Panc1 (cell line): ENCODE measurements around the gene CCT5. TPM values are rescaled to one million over a fixed set of nuclear protein-coding genes. Genes with fewer than 3 reads are reported as not detected.

Experiments
- ATAC-seq: fragments of 200-7000 bp; cut with Tn5 transposase; 2 replicates; pipeline ENCODE4 v1.9.1; 2020; ENCODE audit warnings: mild to moderate bottlenecking, moderate library complexity
- BruUV-seq: library from RNA; stranded (reverse); fragments of 400-500 nt; replicated peaks from 2 replicates; lab custom pipeline; 2021; lab: Mats Ljungman, UMichigan
- CTCF ChIA-PET: fragments of 300-600 bp; sonication (Branson Sonifier 250); formaldehyde crosslinking; loops from one replicate; lab custom pipeline; 2022; ENCODE audit warnings: antibody characterized with exemption; lab: Charles Lee
- POLR2A ChIA-PET: fragments of 300-600 bp; sonication (Branson Sonifier 250); formaldehyde crosslinking; loops from one replicate; lab custom pipeline; 2022; ENCODE audit warnings: antibody characterized with exemption; lab: Charles Lee
- DNase-seq: peaks from one replicate; pipeline ENCODE4 v3.0.0-alpha.2; 2010; ENCODE audit warnings: low read depth, low spot score
- H3K27ac ChIP-seq: 2 replicates; pipeline ENCODE4 v1.5.1; 2011; ENCODE audit warnings: mild to moderate bottlenecking, low read length, inconsistent platforms
- H3K27me3 ChIP-seq: fragments of 200-500 bp; sonication (Bioruptor generic); 2 replicates; pipeline ENCODE4 v1.6.0; 2014; ENCODE audit warnings: low read length, inconsistent platforms; ENCODE audit not compliant: control insufficient read depth, insufficient read depth
- H3K36me3 ChIP-seq: fragments of 200-500 bp; sonication (Bioruptor generic); 2 replicates; pipeline ENCODE4 v1.5.1; 2014; ENCODE audit warnings: inconsistent platforms, mild to moderate bottlenecking, low read length, moderate library complexity; ENCODE audit not compliant: control insufficient read depth, insufficient read depth
- H3K4me1 ChIP-seq: 2 replicates; pipeline ENCODE4 v1.5.1; 2011; ENCODE audit warnings: inconsistent platforms, mild to moderate bottlenecking, low read length, moderate library complexity; ENCODE audit not compliant: control insufficient read depth, insufficient read depth
- H3K4me3 ChIP-seq, 2 experiments: 2 replicates each; pipeline ENCODE4 v1.5.1; 2011 to 2012; ENCODE audit warnings: low read depth in 2 of 2, low read length in 2 of 2, mild to moderate bottlenecking in 2 of 2, inconsistent platforms in 1 of 2, moderate library complexity in 1 of 2
- H3K9me3 ChIP-seq: fragments of 200-500 bp; sonication (Bioruptor generic); 2 replicates; pipeline ENCODE4 v1.5.1; 2014; ENCODE audit warnings: low read depth, mild to moderate bottlenecking, inconsistent platforms, low read length, moderate library complexity; ENCODE audit not compliant: control insufficient read depth, insufficient read depth
- POLR2AphosphoS5 ChIP-seq: IDR thresholded peaks from 2 replicates; pipeline ENCODE4 v1.6.1; 2012; ENCODE audit warnings: mild to moderate bottlenecking, low read depth, low read length, moderate library complexity
- SIN3A ChIP-seq: IDR thresholded peaks from 2 replicates; pipeline ENCODE4 v1.6.1; 2012; ENCODE audit warnings: low read depth, mild to moderate bottlenecking, low read length, moderate library complexity, borderline replicate concordance; ENCODE audit not compliant: insufficient read depth
- TCF7L2 ChIP-seq: IDR thresholded peaks from 2 replicates; pipeline ENCODE4 v1.6.1; 2011; ENCODE audit warnings: mild to moderate bottlenecking, low read depth, low read length, inconsistent platforms
- in situ Hi-C: cut with HindIII; loops from 2 replicates; pipeline ENCODE4 v1.10.0; 2016; ENCODE audit warnings: low sequenced_read_pairs, low pct_unique_long_range_greater_than_20kb
- intact Hi-C: fragments of 100-400 bp; cut with micrococcal nuclease; formaldehyde crosslinking; loops from one replicate; pipeline ENCODE4 v1.10.0; 2022; ENCODE audit not compliant: unreplicated experiment
- total RNA-seq: library from RNA; stranded (reverse); gene quantifications from one replicate; pipeline ENCODE4 v1.2.1, GENCODE V29; 2021; ENCODE audit not compliant: unreplicated experiment
- TF ChIP-seq, protein P1 (sequence below), 2 experiments: IDR thresholded peaks; 2 replicates each; pipeline ENCODE4 v1.6.1; 2011 to 2012; ENCODE audit warnings: low read depth in 2 of 2, control low read depth in 1 of 2, low read length in 1 of 2, mild to moderate bottlenecking in 1 of 2, moderate library complexity in 1 of 2; ENCODE audit not compliant: insufficient read depth in 1 of 2
- TF ChIP-seq, protein P2 (sequence below): fragments of 450-650 bp; IDR thresholded peaks from 2 replicates; pipeline ENCODE4 v1.5.1; 2017; ENCODE audit warnings: mild to moderate bottlenecking

CCT5 gene
- total RNA-seq, 1 experiment from 2014 or later, result 476 TPM

- intact Hi-C loops, result no loop called here
- H3K4me3 ChIP-seq, result no peak overlapping the region
- ChIA-PET POLR2A (no interaction called here), CTCF (no interaction called here)
- H3K27me3 ChIP-seq, result no peaks in the 10 kb centered on the region
- no peak overlapping the region for H3K27ac ChIP-seq
- in situ Hi-C loops, result no loop called here
- no peaks in the 10 kb centered on the region for H3K9me3 ChIP-seq
- no peak for DNase-seq
- H3K36me3 ChIP-seq, result no peaks in the 10 kb centered on the region
- no peaks in the 10 kb centered on the region for H3K4me1 ChIP-seq
- no TSS peak for BruUV-seq
- no peak for TF ChIP-seq SIN3A
- TF ChIP-seq, protein P1, sequence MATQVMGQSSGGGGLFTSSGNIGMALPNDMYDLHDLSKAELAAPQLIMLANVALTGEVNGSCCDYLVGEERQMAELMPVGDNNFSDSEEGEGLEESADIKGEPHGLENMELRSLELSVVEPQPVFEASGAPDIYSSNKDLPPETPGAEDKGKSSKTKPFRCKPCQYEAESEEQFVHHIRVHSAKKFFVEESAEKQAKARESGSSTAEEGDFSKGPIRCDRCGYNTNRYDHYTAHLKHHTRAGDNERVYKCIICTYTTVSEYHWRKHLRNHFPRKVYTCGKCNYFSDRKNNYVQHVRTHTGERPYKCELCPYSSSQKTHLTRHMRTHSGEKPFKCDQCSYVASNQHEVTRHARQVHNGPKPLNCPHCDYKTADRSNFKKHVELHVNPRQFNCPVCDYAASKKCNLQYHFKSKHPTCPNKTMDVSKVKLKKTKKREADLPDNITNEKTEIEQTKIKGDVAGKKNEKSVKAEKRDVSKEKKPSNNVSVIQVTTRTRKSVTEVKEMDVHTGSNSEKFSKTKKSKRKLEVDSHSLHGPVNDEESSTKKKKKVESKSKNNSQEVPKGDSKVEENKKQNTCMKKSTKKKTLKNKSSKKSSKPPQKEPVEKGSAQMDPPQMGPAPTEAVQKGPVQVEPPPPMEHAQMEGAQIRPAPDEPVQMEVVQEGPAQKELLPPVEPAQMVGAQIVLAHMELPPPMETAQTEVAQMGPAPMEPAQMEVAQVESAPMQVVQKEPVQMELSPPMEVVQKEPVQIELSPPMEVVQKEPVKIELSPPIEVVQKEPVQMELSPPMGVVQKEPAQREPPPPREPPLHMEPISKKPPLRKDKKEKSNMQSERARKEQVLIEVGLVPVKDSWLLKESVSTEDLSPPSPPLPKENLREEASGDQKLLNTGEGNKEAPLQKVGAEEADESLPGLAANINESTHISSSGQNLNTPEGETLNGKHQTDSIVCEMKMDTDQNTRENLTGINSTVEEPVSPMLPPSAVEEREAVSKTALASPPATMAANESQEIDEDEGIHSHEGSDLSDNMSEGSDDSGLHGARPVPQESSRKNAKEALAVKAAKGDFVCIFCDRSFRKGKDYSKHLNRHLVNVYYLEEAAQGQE (IDR thresholded peaks at IDR 0.05; ENCODE audit: insufficient read depth in 1 of 2, low read depth in 2 of 2, low read length in 1 of 2), result no peak
- TF ChIP-seq, protein P2, sequence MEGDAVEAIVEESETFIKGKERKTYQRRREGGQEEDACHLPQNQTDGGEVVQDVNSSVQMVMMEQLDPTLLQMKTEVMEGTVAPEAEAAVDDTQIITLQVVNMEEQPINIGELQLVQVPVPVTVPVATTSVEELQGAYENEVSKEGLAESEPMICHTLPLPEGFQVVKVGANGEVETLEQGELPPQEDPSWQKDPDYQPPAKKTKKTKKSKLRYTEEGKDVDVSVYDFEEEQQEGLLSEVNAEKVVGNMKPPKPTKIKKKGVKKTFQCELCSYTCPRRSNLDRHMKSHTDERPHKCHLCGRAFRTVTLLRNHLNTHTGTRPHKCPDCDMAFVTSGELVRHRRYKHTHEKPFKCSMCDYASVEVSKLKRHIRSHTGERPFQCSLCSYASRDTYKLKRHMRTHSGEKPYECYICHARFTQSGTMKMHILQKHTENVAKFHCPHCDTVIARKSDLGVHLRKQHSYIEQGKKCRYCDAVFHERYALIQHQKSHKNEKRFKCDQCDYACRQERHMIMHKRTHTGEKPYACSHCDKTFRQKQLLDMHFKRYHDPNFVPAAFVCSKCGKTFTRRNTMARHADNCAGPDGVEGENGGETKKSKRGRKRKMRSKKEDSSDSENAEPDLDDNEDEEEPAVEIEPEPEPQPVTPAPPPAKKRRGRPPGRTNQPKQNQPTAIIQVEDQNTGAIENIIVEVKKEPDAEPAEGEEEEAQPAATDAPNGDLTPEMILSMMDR, result no peak
- no peak for TF ChIP-seq TCF7L2
- TF ChIP-seq POLR2AphosphoS5, result no peak
- ATAC-seq, result no peak
Observed at GRCh38 chr5:10275991-10276390, 25.9 kb downstream of the CCT5 start.

- TF ChIP-seq, protein P2, result no peak
- TF ChIP-seq TCF7L2 (no peak), SIN3A (no peak), POLR2AphosphoS5 (no peak)
- TF ChIP-seq, protein P1 (IDR thresholded peaks at IDR 0.05; ENCODE audit: insufficient read depth in 1 of 2, low read depth in 2 of 2, low read length in 1 of 2), result no peak
- intact Hi-C loops (no loop called here), in situ Hi-C loops (no loop called here)
- no peaks in the 10 kb centered on the region for H3K9me3 ChIP-seq
- ATAC-seq (no peak), DNase-seq (no peak)
- POLR2A ChIA-PET, result interaction anchor here (0.6 kb wide), 1 partner anchor 18 kb away, joined by 4 read pairs; no protein-coding TSS in a partner anchor
- H3K27me3 ChIP-seq, result no peaks in the 10 kb centered on the region
- no peaks in the 10 kb centered on the region for H3K4me1 ChIP-seq
- H3K4me3 ChIP-seq, result no peak overlapping the region
- CTCF ChIA-PET, result interaction anchor here (0.7 kb wide), 1 partner anchor 77 kb away, joined by 5 read pairs; the partner anchor contains the start of gene MARCHF6
- BruUV-seq, result no TSS peak
- no peaks in the 10 kb centered on the region for H3K36me3 ChIP-seq
- no peak overlapping the region for H3K27ac ChIP-seq
Observed at GRCh38 chr5:10276691-10277090, 26.6 kb downstream of the CCT5 start.
